NCI-H2107 (cell line): ENCODE results near the gene ICE2.
"Not testable (repeated sequence)": the region's sequence is repeated elsewhere in the genome, so short reads cannot be mapped to it uniquely, and the experiment has no call there.

Experiments
- DNase-seq: peaks from one replicate; lab custom pipeline; 2025; lab: John Stamatoyannopoulos, UW

Gene ICE2

GRCh38 chr15:60442763-60443162 is 36.2 kb downstream of the ICE2 start:
- no peak for DNase-seq

- DNase-seq, result no peak
These were observed 36.8 kb downstream of the ICE2 start for GRCh38 chr15:60442031-60442650.

GRCh38 chr15:60441331-60441730 is 37.6 kb downstream of the ICE2 start:
- DNase-seq, result no peak

GRCh38 chr15:60438646-60439045 is 40.3 kb downstream of the ICE2 start:
- DNase-seq, result no peak

- DNase-seq, result no peak
These were observed 50.0 kb downstream of the ICE2 start for GRCh38 chr15:60428935-60429334.

- no peak for DNase-seq
These were observed 52.0 kb downstream of the ICE2 start for GRCh38 chr15:60426870-60427508.

GRCh38 chr15:60425461-60425860 is 53.5 kb downstream of the ICE2 start:
- no peak for DNase-seq

- DNase-seq, result no peak
These were observed 54.9 kb downstream of the ICE2 start for GRCh38 chr15:60424006-60424405.

GRCh38 chr15:60423537-60423936 is 55.4 kb downstream of the ICE2 start:
- no peak for DNase-seq

GRCh38 chr15:60421544-60421943 is 57.4 kb downstream of the ICE2 start:
- no peak for DNase-seq

GRCh38 chr15:60420203-60420716 is 58.7 kb downstream of the ICE2 start:
- DNase-seq, result no peak

GRCh38 chr15:60419753-60420152 is 59.2 kb downstream of the ICE2 start:
- DNase-seq, result no peak

GRCh38 chr15:60418096-60418495 is 60.8 kb downstream of the ICE2 start:
- no peak for DNase-seq

GRCh38 chr15:60417112-60417511 is 61.8 kb downstream of the ICE2 start:
- DNase-seq, result no peak

GRCh38 chr15:60416484-60416883 is 62.5 kb downstream of the ICE2 start:
- no peak for DNase-seq

- no peak for DNase-seq
These were observed 64.8 kb downstream of the ICE2 start for GRCh38 chr15:60414016-60414682.

GRCh38 chr15:60413231-60413824 is 65.6 kb downstream of the ICE2 start:
- no peak for DNase-seq

- DNase-seq, result not testable (repeated sequence)
These were observed 66.1 kb downstream of the ICE2 start for GRCh38 chr15:60412807-60413206.

- DNase-seq, result no peak
These were observed 67.0 kb downstream of the ICE2 start for GRCh38 chr15:60411774-60412425.

- not testable (repeated sequence) for DNase-seq
These were observed 68.6 kb downstream of the ICE2 start for GRCh38 chr15:60410350-60410749.

GRCh38 chr15:60408463-60408981 is 70.4 kb downstream of the ICE2 start:
- DNase-seq, result no peak

GRCh38 chr15:60407415-60407805 is 71.5 kb downstream of the ICE2 start:
- no peak for DNase-seq
